Lower leg skin (tissue), 4 donors: Measurements from ENCODE around the gene CHD2. TPM values are rescaled to one million over a fixed set of nuclear protein-coding genes. Genes with fewer than 3 reads are reported as not detected.

Source experiments
- DNase-seq, 2 donors: peaks; one replicate each; pipeline ENCODE4 v3.0.0-alpha.2; 2019; ENCODE audit warnings: low spot score in 2 of 2
- H3K4me3 ChIP-seq: fragments of 200-600 bp; sonication (generic); 2 replicates; pipeline ENCODE4 v1.5.1; 2017; ENCODE audit warnings: mild to moderate bottlenecking, low read depth; ENCODE audit not compliant: poor library complexity, severe bottlenecking
- POLR2A ChIP-seq, 2 donors: fragments of 450-650 bp; IDR thresholded peaks; one replicate each; pipeline ENCODE4 v1.6.1; 2016 to 2017; ENCODE audit warnings: antibody characterized with exemption in 2 of 2, mild to moderate bottlenecking in 1 of 2, moderate library complexity in 1 of 2
- WGBS, 2 donors: methylation state at CpG; one replicate each; pipeline ENCODE4 v1.1.5; 2018; 5-methylcytosine and 5-hydroxymethylcytosine counted together
- intact Hi-C: fragments of 100-400 bp; cut with DNase I; formaldehyde crosslinking; loops from one replicate; pipeline ENCODE4 v1.15.0; 2023; ENCODE audit warnings: low total_unique reads
- total RNA-seq, 4 donors: library from RNA; depleted of rRNA; stranded (reverse); fragments of >200 nt; gene quantifications; one replicate each; pipeline ENCODE4 v1.1.0, GENCODE V29; 2016
- TF ChIP-seq, protein P1 (sequence below), 3 donors: fragments of 450-650 bp; IDR thresholded peaks; one replicate each; pipeline ENCODE4 v1.5.1; 2016; ENCODE audit warnings: antibody characterized with exemption in 3 of 3, mild to moderate bottlenecking in 3 of 3, moderate library complexity in 2 of 3

Gene CHD2
- 100 to 1,000 TPM in 1 of 4 donors, 10 to 100 TPM in 3; 75.8 to 175 (median 88.6) TPM for total RNA-seq

DNA sequence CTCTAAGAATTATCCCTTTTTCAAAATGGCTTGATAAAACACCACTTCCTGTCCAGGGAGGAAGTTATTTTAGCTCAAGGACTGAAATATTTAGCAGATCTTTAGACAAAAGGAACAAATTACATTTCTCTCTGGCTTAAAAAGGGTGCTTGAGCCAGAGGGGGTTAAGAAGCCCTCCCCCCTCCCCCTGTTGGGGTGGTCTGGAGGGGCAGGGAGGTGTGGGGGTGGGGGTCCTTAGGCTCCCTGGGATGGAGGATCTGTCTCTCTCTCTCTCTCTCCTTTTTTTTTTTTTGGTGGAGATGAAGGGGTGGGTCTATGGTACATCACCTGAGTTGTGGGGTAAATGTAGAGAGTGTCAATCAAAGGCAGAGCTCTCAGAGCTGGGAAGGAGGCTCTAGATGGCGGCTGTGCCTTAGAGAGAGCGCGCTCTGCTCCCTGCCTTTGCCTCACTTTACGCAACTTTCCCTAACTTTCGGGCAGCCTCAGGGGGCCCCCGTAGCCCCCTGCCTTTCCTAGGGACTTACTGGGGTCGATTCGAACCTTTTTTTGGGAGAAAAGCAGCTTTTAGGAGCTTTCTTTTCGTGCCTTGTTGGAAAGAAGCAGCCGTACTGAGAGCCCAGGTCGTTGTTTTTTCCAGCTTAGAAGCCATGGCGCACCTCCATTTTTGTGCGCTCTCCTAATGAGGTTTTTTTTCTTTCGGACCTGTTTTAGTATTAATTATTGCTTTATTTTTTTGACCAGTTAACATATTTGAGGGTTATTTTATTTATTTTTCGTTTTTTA lies at the start of gene CHD2:
TSS of gene CHD2 (plus strand) at position 377 of the 783 bp plus-strand sequence. CDS start 914 bp downstream, outside the sequence.
- peak in 1 of 2 donors; percentile 67 for TF ChIP-seq POLR2A (IDR thresholded peaks at IDR 0.05)
- TF ChIP-seq, protein P1, sequence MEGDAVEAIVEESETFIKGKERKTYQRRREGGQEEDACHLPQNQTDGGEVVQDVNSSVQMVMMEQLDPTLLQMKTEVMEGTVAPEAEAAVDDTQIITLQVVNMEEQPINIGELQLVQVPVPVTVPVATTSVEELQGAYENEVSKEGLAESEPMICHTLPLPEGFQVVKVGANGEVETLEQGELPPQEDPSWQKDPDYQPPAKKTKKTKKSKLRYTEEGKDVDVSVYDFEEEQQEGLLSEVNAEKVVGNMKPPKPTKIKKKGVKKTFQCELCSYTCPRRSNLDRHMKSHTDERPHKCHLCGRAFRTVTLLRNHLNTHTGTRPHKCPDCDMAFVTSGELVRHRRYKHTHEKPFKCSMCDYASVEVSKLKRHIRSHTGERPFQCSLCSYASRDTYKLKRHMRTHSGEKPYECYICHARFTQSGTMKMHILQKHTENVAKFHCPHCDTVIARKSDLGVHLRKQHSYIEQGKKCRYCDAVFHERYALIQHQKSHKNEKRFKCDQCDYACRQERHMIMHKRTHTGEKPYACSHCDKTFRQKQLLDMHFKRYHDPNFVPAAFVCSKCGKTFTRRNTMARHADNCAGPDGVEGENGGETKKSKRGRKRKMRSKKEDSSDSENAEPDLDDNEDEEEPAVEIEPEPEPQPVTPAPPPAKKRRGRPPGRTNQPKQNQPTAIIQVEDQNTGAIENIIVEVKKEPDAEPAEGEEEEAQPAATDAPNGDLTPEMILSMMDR (IDR thresholded peaks at IDR 0.05): no peak
- intact Hi-C loops: no loop called here
- peak in 1 of 2 donors; percentile 69 for DNase-seq
- peak within 1 kb of the TSS; percentile 63 for H3K4me3 ChIP-seq
- 0% methylated on average over 15 of the region's 15 CpGs for WGBS, 2 donors

DNA sequence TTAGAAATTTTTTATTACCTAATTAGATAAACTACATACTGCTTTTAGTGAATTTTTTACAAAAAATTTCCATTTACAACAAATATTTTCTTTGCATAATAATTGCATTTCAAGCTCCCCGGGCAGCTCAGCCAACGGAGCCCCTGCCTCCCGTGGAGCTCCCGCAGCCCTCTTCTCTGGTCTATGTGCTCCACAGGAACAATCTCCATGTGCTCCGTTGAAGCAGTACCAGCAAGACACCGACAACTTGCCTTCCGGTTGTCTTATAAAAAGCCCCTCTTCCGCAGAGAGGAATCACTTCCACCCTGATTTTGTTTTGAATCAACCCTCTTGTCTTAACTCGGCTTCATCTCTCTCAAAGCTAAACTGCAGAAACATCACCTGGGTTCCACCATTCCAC lies 46.9 kb upstream of the CHD2 start:
- DNase-seq: peak in 1 of 2 donors; percentile 40
- no peak for TF ChIP-seq POLR2A (IDR thresholded peaks at IDR 0.05)
- WGBS, 2 donors: 72 to 86% methylated on average over 9 of the region's 9 CpGs
- no peak overlapping the region for H3K4me3 ChIP-seq
- intact Hi-C loops: no loop called here

DNA sequence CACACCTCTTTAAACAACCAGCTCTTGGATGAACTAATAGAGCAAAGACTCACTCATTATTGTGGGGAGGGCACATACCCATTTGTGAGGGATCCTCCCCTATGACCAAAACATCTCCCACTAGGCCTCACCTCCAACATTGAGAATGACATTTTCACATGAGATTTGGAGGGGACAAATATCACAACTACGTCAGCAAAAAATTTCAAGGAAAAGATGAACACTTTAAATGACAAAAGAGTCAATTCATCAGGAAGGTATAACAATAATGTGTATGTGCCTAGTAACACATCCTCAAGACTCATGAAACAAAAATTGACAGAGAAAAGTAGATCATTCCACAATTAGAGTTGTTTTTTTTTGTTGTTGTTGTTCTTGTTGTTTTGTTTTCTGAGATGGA lies 38.4 kb upstream of the CHD2 start:
- H3K4me3 ChIP-seq: no peak overlapping the region
- DNase-seq: no peak
- intact Hi-C loops: no loop called here
- 95 to 100% methylated on average over 1 of the region's 1 CpG for WGBS, 2 donors
- TF ChIP-seq POLR2A (IDR thresholded peaks at IDR 0.05): no peak
- TF ChIP-seq, protein P1 (IDR thresholded peaks at IDR 0.05): no peak

DNA sequence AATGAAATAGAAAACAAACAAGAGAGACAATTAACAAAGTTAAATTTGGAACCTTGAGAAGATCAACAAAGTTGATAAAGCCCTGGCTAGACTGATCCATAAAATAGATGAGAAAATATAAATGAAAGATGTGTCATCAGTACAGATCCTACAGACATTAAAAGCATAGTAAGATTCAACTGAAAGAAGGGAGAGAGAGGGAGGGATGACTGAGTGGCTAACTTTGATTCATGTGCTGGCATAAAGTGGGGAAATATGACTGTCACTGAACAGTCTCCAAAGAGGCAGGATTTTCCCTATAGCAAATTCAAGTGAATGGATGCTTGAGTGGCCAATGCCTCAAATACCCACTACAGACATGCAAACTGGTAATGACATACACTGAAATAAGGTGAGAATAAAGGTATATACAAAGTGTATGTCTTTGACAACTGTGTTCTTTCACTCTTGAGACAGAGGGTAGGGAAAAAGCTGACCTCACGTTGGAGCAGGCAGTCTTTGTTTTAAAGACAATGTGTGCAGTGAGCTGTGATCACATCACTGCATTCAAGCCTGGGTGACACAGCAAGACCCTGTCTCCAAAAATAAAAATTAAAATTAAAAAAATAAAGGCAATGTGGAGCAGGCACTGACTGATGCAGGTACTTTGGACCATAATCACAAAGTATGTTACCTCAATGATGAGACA lies 35.9 kb upstream of the CHD2 start:
- peak in 1 of 2 donors; percentile 0 for DNase-seq
- 82 to 94% methylated on average over 1 of the region's 1 CpG for WGBS, 2 donors
- no peak overlapping the region for H3K4me3 ChIP-seq
- no peak for TF ChIP-seq POLR2A (IDR thresholded peaks at IDR 0.05)
- TF ChIP-seq, protein P1 (IDR thresholded peaks at IDR 0.05): no peak
- intact Hi-C loops: no loop called here

- intact Hi-C loops: no loop called here
- no peak overlapping the region for H3K4me3 ChIP-seq
These were observed 30.7 kb upstream of the CHD2 start for GRCh38 chr15:92869263-92869940.

More at GRCh38 chr15:92869263-92869940, 30.7 kb upstream of the CHD2 start:
- TF ChIP-seq POLR2A (IDR thresholded peaks at IDR 0.05): no peak
- TF ChIP-seq, protein P1 (IDR thresholded peaks at IDR 0.05): no peak
- peak in 1 of 2 donors; percentile 49 for DNase-seq
- WGBS, 2 donors: 44 to 52% methylated on average over 4 of the region's 4 CpGs
